HG03135 (cell line): ENCODE data around the gene LSAMP.

Experiments
- ATAC-seq: cut with Tn5 transposase; IDR thresholded peaks from one replicate; pipeline ENCODE4 v1.9.1; 2021; ENCODE audit warnings: mild to moderate bottlenecking, moderate library complexity; ENCODE audit not compliant: unreplicated experiment

Gene LSAMP

DNA sequence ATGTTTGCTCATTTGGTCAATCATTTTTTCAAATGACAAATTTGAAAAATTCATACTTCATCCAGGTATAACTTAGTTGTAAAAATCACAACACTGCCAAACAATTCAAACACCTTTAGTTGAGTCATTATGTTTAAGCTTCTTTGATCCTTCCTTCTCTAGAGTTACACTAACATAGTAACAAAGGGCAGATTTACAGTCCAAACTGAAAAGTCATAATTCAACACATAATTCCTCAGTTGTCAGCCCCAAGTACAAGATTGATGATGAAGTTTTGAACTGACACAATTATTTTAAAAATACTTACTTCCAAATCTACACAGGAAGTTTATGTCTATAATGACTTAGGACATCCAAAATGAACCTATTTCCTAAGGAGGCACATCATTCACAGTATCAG is 264.1 kb downstream of the LSAMP start:
- no peak for ATAC-seq

- no peak for ATAC-seq
Measured at GRCh38 chr3:116179091-116179490, 266.2 kb downstream of the LSAMP start.

DNA sequence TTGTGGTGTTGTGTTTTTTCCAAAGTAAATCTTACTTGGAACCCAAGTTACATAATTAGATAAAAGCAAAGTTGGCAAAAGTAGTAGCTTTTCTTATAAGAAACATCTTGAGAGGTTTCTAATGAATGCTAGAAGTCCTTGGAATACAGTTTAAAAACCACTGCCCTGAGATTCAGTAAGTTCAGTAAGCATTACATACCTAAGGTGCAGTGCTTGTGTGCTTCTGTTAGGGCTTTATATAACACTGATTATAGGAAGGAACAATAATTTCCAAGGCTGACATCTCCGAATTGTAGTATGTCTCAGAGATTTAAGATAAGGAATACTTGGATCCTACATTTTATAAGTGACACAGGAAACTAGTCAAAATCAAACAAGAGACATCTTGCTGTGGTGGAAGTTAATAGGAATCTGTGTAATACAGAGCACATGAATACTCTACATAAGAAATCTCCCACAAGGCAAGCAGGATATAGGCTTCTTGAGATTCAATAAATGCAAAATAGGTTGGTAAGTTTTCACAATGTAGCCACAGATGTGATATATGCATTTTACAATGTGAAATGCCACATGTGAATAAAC is 268.2 kb downstream of the LSAMP start:
- ATAC-seq: no peak

GRCh38 chr3:116166121-116166520 is 279.2 kb downstream of the LSAMP start:
- ATAC-seq: no peak

- ATAC-seq: no peak
Measured at GRCh38 chr3:116165641-116166040, 279.6 kb downstream of the LSAMP start.

GRCh38 chr3:116165135-116165534 is 280.2 kb downstream of the LSAMP start:
- no peak for ATAC-seq

DNA sequence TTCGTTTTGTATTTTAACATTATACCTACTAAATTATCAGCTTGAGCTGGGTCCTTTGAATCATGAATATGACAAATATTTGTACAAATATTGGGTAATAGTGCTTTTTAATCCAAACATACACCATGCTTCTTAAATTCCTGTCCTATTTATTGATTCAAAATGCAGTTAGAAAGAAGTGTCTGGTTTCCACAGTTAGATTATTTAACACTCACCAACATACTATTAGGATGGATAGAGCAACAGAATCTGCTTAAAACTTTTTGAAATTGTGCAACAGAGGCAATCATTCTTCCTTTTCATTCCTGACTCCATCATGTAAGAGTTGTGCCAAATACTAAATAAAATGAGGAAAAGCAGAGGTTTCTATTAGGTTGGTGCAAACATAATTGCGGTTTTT is 281.2 kb downstream of the LSAMP start:
- no peak for ATAC-seq

DNA sequence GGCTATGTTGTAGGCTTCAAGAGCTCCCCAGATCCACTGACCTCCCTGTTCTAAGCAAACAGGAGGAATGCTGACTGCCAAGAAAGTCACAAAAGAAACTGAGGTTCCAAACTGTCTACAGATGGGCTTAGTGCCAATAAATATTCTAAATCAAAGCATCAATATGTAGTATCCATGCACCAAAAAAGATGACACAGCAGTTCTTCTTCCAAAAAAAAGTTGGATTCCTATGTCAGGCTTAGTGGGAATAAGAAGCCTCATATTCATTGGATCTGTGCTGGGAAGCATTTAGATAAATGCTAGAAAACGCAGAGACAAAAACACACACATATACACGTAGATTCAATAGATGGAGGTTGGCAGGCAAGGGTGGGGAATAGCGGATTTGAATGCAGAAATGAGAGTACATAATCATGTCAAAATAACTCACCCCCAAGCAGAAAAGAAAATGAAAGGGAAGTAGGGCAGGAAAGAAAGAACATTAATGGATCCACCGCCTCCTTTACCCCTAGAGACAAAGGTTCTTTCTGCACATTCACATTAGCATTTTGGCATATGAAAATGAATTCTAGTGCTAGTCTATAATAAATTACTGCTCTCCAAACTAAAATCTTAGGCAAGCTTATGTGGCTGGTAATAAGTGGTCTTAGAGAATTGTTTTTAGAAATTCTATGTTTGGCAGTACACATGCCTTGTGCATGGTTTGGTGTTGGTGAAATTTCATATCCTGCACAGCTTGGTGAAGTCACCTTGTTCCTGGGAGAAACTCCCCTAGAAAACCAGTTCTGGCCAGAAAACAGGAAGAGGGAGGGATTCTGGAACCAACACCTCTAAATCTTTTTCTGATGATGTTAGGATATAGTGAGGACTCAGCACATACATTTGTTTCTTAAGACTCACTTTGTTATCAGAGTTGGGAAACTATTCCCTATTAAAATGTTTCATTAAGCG is 283.4 kb downstream of the LSAMP start:
- no peak for ATAC-seq

DNA sequence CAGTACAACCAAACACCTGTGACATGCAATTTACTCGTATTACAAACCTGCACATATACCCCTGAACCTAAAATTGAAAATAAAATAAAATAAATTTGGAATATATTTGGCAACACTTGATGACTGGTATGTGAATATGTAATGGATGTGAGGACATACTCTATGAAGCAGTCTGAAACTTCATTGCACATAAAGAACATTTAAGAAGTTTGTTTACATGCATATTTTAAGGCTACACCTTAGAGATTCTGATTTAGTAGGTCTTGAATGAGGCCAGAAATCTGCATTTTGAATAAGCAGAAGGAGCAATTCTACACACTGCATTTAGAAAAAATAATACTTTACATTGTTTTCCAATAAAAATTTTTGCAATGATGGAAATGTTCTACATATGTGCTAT is 284.7 kb downstream of the LSAMP start:
- no peak for ATAC-seq

DNA sequence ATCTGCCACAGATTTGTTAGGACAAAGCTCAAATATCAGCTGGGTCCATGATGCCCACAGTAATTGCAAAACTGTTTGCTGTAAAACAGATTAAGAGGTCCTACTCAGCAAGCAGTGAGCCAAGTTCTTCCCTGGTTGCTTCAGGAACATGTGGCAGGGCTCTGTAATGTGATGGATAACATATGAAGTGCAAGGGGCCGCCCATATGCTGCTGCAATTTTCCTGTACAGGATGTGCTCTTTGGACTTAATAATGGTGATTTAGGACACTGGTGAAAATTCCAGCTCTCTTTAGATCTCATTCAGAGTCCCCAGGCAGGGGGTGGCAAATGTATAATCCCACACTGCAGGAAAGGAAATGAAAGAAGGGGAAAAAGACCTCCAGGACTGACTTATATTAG is 289.4 kb downstream of the LSAMP start:
- no peak for ATAC-seq

DNA sequence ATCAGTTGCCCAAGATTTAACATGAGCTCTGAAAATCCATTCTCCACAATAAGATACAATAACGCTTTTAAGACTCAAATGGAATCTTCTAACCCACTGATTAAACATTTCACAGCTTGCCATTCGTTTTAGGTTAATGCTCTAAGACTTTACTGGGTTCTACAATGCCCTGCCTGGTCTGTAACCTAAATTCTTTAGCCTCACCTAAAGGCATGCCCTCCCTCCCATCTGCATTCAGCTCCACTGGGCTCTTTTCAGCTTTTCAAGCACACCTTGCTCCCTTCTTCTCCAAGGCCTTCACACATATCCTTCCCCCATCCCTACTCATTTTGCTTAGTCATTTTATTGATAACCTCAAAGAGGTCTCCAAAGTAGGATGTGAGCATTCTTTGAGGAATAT is 290.9 kb downstream of the LSAMP start:
- ATAC-seq: no peak

DNA sequence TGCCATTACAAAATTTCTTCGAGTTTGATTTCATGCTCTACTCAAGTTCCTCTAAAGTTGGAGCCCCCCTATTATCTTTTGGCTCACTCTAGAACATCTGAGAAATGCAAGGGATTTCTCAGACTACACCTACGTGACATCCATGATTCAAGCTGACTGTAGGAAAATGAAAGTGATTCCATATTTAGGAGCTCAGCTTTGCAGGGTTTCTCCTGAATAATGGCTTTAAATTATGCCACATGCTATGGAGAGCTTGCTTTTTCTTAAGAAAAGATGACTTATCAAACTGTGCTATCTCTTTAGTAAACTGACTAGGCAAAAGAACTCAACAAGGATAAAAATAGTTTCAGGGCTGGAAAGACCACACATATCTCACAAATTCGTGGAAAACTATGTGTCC is 292.1 kb downstream of the LSAMP start:
- no peak for ATAC-seq

DNA sequence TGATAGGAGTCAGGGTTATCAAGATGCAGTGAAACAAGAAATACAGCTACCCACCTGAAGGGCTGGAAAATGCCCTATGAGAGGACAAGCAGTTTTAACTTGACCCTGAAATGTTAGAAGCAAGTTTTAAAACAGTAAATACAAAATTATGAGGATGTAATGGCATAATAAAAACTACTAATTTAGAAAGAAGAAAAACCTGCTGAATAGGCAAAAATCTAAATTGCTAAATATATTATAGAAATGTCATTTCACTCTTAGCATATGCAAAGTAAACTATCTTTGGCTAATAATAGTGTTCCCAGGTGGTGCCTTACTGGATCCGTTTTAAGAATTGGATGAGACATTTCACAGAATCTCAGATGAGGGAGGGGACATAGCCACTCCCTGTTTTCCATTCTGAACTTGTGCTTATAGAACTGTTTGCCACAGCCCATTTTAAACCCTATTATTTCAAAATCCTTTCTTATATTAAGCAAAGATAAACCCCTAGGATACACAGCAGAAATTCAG is 294.6 kb downstream of the LSAMP start:
- no peak for ATAC-seq

DNA sequence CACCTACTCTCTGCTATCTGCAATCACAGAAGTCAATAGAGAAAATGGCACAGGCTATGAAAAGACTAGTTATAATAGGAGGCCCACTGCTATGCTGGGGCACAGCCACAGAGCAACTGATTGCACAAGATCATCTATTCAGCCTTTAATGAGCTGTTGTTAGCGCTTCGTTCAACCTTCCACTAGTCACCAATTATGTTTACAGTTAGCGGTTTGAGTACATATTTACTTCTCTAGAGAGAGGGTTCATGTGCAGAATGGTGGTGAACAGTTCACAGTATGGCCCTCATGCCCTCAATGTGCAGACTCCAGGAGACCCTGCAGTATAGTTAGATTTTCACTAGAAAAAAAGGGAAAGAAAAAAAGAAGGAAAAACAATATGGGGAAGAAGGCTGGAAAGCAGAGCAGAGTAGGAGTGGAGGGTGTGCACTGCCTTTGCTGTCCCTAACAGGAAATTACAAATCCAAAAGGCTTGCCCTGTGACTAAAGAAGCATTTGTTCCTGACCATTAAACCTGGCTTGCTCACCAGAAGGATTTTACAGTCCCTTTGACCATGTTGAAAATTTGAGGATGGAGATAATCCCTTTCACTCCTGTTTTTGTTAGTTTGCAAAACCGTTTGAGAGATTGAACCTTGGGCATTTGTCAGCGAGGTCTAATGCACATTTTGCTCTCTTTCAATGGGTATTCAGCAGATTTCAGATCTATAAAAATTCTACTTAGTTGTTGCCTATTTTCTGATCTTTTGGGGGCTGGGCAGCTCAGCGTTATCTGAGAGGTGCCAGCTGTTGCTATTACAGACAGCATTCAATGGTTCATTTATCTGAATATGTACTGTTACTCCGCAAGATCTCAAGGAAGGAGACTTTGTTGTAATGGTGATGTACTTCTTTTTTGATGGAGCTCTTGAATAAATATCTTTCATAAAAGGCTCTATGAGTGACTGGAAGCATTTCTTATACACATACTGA is 296.1 kb downstream of the LSAMP start:
- no peak for ATAC-seq

DNA sequence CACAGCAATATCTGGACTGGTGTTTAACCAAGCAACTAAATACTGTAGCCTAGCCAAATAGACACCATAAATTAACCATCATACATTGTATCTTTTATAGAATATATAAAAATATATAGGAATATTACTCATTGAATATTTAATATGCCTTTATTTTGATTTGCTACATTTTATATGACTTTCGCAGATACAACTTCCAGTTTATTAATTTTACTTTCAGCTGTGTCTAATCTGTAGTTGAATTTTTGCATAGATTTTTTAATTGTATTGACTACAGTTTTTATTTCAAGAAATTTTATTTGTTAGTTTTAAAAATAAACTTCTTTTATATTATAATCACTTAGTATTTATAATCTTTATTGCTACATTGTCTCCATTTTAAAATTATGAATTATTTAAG is 299.7 kb downstream of the LSAMP start:
- ATAC-seq: no peak

DNA sequence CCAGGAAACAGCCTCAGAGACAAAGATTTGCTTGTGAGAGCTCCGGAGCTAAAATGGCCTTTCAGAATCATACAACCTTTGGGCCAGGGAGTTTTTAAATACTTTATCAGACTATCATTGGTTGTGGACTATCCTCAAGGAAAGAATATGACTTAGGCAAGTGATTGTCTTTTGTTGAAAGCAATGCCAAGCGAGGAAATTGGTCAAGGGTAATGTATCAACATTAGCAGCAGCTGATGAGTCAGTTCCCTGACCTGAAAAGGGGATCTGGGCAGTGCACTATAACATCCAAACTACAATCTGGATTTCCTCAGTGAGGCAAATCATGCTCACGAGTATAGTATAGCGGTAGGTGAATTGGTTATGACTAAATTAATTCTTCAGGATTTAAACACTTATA is 303.6 kb downstream of the LSAMP start:
- no peak for ATAC-seq

DNA sequence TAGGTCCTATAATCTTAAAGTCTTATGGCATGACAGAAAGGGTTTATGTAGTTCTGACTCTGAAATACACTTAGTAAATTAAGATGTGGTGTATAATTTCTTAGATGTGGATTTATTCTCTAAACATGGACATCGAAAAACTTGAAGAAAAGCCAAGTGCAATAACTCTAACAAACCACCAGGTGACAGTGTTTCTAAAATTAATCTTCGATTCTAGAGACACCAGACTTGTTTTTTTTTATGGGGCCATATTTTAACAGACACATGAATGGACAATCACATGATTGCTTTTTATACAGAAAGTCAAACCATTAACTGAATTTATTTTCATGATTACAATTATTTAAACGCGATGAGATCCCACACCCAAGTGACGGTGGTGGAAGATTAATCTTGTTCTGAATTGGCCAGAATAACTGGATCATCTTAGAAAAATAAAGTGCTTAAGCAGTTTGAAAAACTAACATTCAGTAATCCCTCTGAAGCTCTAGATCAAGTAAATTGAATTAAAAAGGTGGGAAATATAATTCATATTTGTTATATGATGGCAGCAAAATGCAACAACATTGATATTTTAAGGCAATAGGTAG is 305.1 kb downstream of the LSAMP start:
- ATAC-seq: no peak

DNA sequence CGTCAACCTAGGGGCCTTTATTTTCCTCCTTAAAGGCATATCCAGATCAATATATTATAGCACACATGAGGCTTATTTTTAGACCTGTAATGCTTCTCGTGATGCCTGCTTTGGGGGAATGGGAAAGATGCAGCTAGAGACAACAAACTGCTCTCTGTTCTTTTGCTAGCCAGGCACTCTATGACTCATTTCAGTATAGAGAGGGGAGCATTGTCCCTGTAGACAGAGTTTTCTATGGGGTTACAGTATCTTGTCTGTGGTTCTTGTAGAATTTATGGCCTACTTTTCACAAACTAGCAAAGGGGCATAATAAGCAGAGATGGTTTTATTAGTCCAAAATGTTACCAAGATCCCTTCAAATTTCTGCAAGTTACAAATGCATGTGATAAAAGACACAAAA is 305.6 kb downstream of the LSAMP start:
- no peak for ATAC-seq

- ATAC-seq: no peak
Measured at GRCh38 chr3:116135457-116136085, 309.7 kb downstream of the LSAMP start.
